K562 (cell line): Measurements from ENCODE around the gene ORC5.

Experiments used
- ATF2 ChIP-seq: sonication (generic); formaldehyde crosslinking; IDR thresholded peaks from 2 replicates; pipeline ENCODE4 v1.8.1; 2022; ENCODE audit warnings: missing genetic modification reagents
- CHD4 ChIP-seq: fragments of 200-600 bp; sonication (generic); IDR thresholded peaks from 3 replicates; pipeline ENCODE4 v1.6.1; 2012; ENCODE audit warnings: low read depth, mild to moderate bottlenecking, mixed read lengths, low read length, inconsistent platforms; ENCODE audit not compliant: insufficient read depth, insufficient replicate concordance, poor library complexity, severe bottlenecking
- CTCF ChIP-seq, 3 experiments: IDR thresholded peaks in 2 of 3; conservative IDR thresholded peaks in 1 of 3; 2 replicates each; pipeline ENCODE4 v1.5.1; 2011 to 2012; ENCODE audit warnings: low read length in 3 of 3, mild to moderate bottlenecking in 3 of 3, control low read depth in 2 of 3, improper control_type of control experiment in 1 of 3, inconsistent platforms in 1 of 3, low read depth in 1 of 3, mixed read lengths in 1 of 3, moderate library complexity in 1 of 3; ENCODE audit not compliant: insufficient read depth in 2 of 3
- HNRNPK ChIP-seq: fragments of 200-400 bp; formaldehyde crosslinking; IDR thresholded peaks from one replicate; pipeline ENCODE4 v1.6.1; 2018; ENCODE audit warnings: mild to moderate bottlenecking, low read depth, low read length; ENCODE audit not compliant: poor library complexity, severe bottlenecking
- IRF1 ChIP-seq: sonication (generic); formaldehyde crosslinking; IDR thresholded peaks from 2 replicates; pipeline ENCODE4 v1.8.0; 2022; ENCODE audit warnings: missing genetic modification reagents, mild to moderate bottlenecking, borderline replicate concordance
- MYC ChIP-seq, 2 experiments: fragments of 250-450 bp in 1 of 2; sonication (Bioruptor Pico) in 1 of 2; IDR thresholded peaks; 2 replicates each; pipeline versions ENCODE4 v1.5.1 to v1.6.1; 2012 to 2021; ENCODE audit warnings: low read depth in 2 of 2, borderline replicate concordance in 1 of 2, improper control_type of control experiment in 1 of 2, low read length in 1 of 2, mild to moderate bottlenecking in 1 of 2, moderate library complexity in 1 of 2
- NR2C1 ChIP-seq, 2 experiments: fragments of 450-650 bp; IDR thresholded peaks; 2 replicates each; pipeline ENCODE4 v1.6.1; 2017; ENCODE audit warnings: mild to moderate bottlenecking in 2 of 2, antibody characterized with exemption in 1 of 2, inconsistent platforms in 1 of 2, missing compliant biosample characterization in 1 of 2, missing genetic modification characterization in 1 of 2
- RAD21 ChIP-seq, 2 experiments: fragments of 250-450 bp in 1 of 2; fragments of 450-650 bp in 1 of 2; sonication (Bioruptor Pico) in 1 of 2; formaldehyde crosslinking in 1 of 2; IDR thresholded peaks in 1 of 2; conservative IDR thresholded peaks in 1 of 2; 2 replicates each; pipeline versions ENCODE4 v1.4.0 to v1.8.0; 2020 to 2022; ENCODE audit warnings: mild to moderate bottlenecking in 2 of 2, moderate library complexity in 1 of 2
- SMC3 ChIP-seq: conservative IDR thresholded peaks from 2 replicates; pipeline ENCODE4 v1.6.1; 2011; ENCODE audit warnings: low read depth, low read length, improper control_type of control experiment; ENCODE audit not compliant: insufficient read depth
- SRF ChIP-seq, 2 experiments: fragments of 250-450, 450-650 bp in 1 of 2; sonication (Bioruptor Pico) in 1 of 2; sonication (generic) in 1 of 2; formaldehyde crosslinking; IDR thresholded peaks; 2 replicates each; pipeline versions ENCODE4 v1.5.0 to v1.5.1; 2020 to 2022; ENCODE audit warnings: mild to moderate bottlenecking in 1 of 2, missing genetic modification reagents in 1 of 2
- STAG1 ChIP-seq: sonication (generic); formaldehyde crosslinking; IDR thresholded peaks from 2 replicates; pipeline ENCODE4 v1.5.0; 2020; ENCODE audit warnings: missing genetic modification reagents, borderline replicate concordance
- ZNF197 ChIP-seq: fragments of 200-800 bp; sonication (Bioruptor generic); IDR thresholded peaks from 2 replicates; pipeline ENCODE4 v1.6.1; 2016; ENCODE audit warnings: low read depth, missing genetic modification characterization, missing compliant biosample characterization
- ZNF551 ChIP-seq: fragments of 250-450 bp; sonication (Bioruptor Pico); IDR thresholded peaks from 2 replicates; pipeline ENCODE4 v1.5.0; 2021; ENCODE audit warnings: mild to moderate bottlenecking, moderate library complexity

- TF ChIP-seq CHD4 = no peak
- TF ChIP-seq SMC3 = no peak
- TF ChIP-seq CTCF (IDR thresholded peaks at IDR 0.05 in 2 of 3, conservative IDR thresholded peaks at IDR 0.05 in 1 of 3; ENCODE audit: insufficient read depth in 2 of 3, low read depth in 1 of 3, low read length in 3 of 3) = no peak
- TF ChIP-seq NR2C1 (IDR thresholded peaks at IDR 0.05) = no peak
- TF ChIP-seq NR2C1 (tag; IDR thresholded peaks at IDR 0.05) = no peak
- no peak for TF ChIP-seq ZNF197 (CRISPR knock-in tag)
- no peak for TF ChIP-seq MYC (IDR thresholded peaks at IDR 0.05; ENCODE audit: low read depth, low read length)
- TF ChIP-seq MYC (CRISPR knock-in tag; IDR thresholded peaks at IDR 0.05; ENCODE audit: borderline replicate concordance, low read depth) = no peak
- no peak for TF ChIP-seq ATF2 (CRISPR knock-in tag)
- no peak for TF ChIP-seq STAG1
- no peak for TF ChIP-seq ZNF551
- TF ChIP-seq IRF1 (CRISPR knock-in tag) = no peak
- no peak for TF ChIP-seq HNRNPK
- TF ChIP-seq SRF (CRISPR knock-in tag; IDR thresholded peaks at IDR 0.05) = no peak
- no peak for TF ChIP-seq RAD21 (CRISPR knock-in tag; conservative IDR thresholded peaks at IDR 0.05 in 1 of 2, IDR thresholded peaks at IDR 0.05 in 1 of 2)
These were observed 17.6 kb upstream of the ORC5 start for GRCh38 chr7:104225451-104225850.
